GM04504 (cell line): ENCODE measurements around the gene DTYMK.

Source experiments
- DNase-seq: peaks from one replicate; pipeline ENCODE4 v3.0.0-alpha.2; 2012; ENCODE audit warnings: low read depth

The DTYMK gene

DNA sequence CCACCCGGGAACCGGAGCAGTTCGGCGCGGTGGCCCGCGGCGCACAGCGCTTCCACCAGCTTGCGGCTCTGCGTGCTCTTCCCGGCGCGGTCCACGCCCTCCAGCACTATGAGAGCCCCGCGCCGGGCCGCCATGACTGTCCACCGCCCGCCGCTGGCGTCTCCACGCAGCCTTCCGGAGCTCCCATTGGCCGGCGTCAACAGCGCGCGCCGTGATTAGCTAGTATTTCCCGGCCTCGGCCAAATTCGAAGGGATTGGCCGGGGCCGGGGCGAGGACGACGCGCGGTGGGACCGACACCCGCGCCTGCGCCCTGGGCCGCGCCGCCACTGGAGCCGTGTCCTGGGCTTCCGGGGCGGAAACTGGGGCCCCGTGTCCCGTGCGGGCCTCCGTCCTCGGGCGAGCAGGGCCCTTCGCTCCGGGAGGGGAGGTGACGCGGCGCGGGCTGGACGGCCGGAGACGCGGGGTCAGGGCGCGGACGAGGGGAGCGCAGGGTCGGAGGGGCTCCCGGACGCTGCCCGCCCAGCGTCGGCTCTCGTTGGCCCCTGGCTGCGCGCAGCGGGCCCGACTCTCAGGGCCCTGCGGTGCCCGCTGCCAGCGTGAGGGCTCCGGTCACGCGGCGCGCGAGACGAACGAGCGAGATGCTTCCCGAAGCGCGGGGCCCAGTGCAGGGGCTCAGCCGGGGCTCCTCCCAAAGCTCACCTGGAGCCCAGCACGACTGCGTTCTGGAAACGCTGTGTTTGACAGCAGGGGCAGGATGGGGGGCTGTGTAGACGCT lies at the start of gene DTYMK:
DTYMK (minus strand) TSS at position 166 of the 776 bp plus-strand sequence; CDS start at position 134, 32 bp downstream.
- peak; percentile 95 for DNase-seq

DNA sequence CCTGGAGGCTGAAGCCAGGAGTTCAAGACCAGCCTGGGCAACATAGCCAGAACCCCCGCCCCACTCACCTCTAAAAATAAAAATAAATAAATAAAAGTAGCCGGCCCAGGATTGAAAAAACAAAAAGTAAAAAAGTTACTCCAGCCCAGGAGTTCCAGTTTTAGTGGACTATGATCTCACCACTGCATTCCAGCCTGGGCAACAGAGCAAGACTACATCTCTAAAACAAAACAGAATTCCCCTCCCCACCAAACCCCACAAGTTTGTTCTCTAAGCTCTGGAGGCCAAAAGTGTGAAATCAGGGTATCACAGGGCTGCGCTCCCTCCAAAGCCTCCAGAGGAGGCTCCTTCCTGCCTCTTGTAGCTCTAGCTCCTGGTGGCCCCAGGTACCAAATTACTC lies 49.5 kb upstream of the DTYMK start:
- no peak for DNase-seq

DNA sequence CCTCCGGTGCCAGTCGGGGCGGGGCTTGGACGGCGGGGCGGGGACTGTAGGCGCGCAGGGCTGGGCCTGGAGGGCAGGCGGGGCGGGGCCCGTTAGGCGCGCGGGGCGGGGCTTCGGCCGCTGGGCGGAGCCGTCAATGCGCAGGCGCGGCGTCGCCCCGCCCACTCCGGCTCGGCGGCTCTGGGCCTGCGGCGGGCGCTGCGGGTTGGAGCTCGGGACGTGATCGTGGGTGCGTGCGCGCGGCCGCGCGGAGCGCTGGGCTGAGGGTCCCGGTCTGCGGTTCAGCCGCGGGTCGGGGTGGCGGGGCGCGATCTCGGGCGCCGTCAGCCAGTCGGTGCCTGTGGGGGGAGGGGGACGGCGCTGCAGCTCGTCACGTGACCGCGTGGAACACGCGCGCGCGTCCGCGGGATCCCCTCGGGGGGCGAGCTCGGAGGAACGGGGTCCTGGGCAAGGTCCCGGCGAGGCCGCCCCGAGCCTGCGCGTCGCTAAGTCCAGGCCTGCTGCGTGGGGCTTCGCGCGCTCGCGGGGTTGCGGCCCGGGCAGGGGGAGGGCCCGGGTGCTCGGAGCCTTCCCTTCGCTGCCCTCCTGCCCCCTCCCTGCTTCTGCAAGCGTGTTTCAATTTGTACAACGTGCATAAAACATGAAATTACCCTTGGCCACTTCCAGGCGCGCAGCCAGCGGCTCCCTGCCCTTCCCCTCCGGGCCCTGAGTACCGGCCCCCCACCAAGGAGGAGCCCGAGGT lies 48.0 kb upstream of the DTYMK start, which contains the start of gene D2HGDH:
D2HGDH (plus strand) TSS at position 164 of the 742 bp plus-strand sequence. CDS start 595 bp downstream, outside the sequence.
- peak; percentile 57 for DNase-seq

DNA sequence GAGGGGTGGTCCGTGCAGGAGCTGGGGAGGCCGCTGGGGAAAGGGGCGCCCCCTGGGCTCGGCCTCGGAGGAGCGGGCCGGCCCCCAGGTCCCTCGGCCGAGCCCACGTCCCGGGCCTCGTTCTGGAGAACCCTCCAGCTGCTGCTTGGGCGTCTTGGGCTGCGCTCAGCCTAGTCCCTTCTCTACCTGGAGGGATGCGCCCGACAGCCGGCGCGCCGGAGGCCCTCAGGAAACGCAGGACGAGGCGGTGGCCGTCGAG lies 47.5 kb upstream of the DTYMK start:
- DNase-seq = no peak

DNA sequence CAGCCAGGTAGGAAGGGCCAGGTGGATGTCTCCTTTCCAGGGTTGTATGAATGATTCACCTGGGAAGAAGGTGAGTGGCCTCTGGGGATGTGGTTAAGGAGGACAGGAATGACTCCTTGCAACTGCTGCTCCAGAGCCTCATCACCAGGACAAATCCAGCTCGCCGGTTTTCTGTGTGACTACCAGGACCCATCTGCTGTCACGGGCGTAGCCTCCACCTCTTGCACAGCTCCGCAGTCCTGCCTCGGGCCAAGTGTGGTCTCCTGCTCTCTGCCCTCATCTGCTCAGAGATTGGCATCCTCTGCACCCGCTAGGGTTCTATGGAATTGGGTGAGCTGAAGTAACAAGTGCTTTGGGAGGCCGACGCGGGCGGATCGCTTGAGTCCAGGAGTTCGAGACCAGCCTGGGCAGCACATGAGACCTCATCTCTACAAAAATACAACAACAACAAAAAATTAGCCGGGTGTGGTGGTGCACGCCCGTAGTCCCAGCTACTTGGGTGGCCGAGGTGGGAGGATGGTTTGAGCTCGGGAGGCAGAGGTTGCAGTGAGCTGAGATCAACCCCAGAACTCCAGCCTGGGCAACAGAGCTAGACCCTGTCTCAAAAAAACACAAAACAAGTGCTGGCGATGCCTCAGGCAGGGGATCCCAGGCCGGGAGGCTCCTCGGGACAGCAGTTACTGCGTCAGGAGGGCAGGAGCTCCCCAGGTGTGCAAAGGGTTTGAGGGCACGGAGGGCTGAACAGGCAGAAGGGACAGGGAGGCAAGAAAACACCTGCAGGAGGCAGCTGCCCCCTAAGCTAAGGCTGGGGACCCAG lies 47.0 kb upstream of the DTYMK start:
- DNase-seq = no peak

- DNase-seq = peak; percentile 4
Measured at GRCh38 chr2:241732513-241733186, 46.0 kb upstream of the DTYMK start.

DNA sequence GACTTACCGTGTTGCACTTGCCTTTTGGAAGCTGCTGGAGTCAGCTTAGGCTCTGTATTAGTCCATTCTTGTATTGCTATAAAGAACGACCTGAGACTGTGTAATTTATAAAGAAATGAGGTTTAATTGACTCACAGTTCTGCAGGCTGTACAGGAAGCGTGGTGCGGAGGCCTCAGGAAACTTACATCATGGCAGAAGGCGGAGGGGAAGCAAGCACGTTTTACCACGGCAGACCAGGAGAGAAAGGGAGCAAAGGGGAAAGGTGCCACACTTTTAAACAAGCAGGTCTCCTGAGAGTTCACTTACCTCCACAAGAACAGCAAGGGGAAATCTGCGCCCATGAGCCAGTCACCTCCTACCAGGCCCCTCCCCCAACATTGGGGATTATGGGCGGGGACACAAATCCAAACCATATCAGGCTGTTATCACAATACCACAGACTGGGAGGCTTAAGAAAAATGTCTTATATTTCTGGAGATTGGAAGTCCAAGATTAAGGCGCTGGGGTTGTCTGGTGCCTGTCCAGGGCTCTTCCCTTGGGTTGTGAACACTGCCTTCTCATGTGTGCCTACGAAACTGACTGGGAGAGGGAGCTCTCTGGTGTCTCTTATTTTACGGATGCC lies 44.2 kb upstream of the DTYMK start:
- no peak for DNase-seq

- DNase-seq = no peak
Measured at GRCh38 chr2:241729868-241730267, 43.3 kb upstream of the DTYMK start.

GRCh38 chr2:241728627-241729026 lies 42.0 kb upstream of the DTYMK start:
- no peak for DNase-seq

DNA sequence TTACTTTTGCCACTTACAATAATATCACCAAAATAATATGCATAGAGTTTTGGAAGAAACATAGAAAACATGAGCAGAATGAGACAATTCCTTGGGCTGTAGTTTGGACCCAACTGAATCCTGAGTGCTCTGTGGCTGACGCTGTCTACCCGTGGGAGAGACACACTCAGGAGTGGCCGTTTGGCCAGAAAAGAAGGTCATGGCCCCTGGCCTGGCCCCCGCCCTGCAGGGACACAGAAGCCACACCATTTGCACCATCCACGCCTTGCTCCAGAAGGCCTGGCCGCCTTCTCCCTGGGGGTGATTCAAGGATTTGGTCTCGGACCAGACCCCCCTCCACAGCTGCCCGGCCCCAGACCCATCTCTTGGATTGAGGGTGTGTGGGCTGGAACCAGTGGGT lies 41.4 kb upstream of the DTYMK start:
- DNase-seq = no peak

DNA sequence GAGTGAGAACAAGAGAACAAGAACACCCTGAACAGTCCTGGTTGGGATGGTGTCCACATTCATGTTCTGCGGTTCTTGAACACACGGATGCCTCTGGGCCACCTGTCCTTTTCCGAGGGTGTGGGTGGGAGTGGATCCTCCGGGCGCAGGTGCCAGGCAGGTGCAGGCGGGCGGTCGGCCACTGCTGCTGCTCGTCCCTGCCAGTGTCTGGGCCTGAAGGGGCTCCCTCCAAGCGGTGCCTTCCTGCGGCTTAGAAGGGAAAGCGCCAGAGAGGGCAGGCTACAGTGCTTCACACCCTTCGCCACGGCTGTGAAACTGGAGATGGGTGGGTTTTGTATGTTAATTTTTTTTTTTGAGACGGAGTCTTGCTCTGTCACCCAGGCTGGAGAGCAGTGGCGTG lies 39.8 kb upstream of the DTYMK start:
- no peak for DNase-seq

- DNase-seq = no peak
Measured at GRCh38 chr2:241724975-241725870, 38.6 kb upstream of the DTYMK start.

DNA sequence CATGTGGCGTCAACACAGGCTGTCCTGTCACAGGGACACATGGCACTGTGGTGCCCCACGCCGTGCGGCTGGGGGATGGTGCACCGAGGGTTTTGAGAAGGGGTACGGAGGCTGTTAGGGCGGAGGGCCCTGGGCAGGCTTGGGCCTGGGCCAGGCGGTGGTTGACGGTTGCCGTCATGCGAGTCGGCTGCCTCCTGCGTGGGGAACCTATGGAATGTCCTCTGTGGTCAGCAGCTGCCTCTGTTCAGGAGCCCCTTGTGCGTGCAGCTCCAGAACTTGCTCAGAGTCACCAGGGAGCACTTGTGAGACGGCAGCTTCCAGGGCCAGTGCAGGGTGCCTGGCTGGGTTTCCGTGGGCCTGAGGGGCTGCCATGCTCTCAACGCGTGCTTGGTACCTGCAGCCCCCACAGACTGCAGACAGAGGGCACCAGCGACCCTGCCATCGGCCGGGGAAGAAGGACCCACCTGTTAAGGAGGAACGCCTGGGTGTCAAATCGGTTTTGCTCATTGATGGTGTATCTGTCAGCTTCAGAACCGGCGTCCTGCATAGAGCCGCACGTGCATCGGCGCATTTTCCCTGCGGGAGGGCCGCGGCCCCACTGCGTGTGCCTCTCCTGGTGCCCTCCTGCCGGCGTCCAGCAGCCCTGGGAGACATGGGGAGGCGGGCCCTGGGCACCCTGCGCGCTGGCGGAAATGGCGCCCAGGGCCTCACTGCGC lies 37.8 kb upstream of the DTYMK start:
- DNase-seq = no peak

DNA sequence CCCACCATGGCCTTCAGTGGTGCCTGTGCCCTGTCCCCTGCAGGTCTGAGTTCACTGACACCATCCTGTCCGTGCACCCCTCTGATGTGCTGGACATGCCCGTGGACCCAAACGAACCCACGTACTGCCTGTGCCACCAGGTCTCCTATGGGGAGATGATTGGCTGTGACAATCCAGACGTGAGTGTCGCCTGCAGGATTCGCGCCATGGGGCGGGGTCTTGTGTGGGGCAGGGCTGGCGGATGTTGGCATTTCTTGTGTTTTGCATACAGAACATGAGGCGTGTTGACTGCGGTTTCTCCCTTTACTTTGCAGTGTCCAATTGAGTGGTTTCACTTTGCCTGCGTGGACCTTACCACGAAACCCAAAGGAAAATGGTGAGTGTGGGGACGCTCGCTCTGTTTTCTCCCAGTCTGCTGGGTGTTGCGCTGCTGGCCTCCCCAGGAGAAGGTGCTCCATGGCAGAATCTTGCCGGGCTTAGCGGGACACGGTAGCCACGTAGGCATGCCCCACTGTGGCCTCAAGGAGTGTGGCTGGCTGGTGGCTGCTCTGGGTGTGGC lies 36.4 kb upstream of the DTYMK start:
- no peak for DNase-seq

- DNase-seq = no peak
Measured at GRCh38 chr2:241721852-241722251, 35.2 kb upstream of the DTYMK start.

- no peak for DNase-seq
Measured at GRCh38 chr2:241720560-241720959, 33.9 kb upstream of the DTYMK start.

GRCh38 chr2:241720099-241720498 lies 33.5 kb upstream of the DTYMK start:
- DNase-seq = no peak

GRCh38 chr2:241719093-241719492 lies 32.5 kb upstream of the DTYMK start:
- no peak for DNase-seq

DNA sequence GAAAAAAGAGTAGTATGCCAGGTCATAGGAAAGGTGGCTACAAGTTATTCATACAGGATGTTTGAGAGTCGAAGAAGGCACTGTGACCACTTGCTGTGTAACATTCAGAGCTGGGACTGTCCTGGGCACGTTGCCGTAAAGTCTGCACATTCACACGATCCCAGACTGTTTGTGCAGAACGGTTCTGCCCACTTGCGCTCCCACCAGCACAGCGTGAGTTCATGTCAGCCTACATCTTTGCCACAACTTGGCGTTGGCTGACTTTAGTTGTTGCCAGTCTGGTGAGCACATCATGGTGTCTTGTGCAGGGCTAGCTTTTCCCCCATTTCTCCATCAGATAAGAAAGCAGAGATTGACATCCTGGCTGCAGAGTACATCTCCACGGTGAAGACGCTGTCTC lies 22.3 kb upstream of the DTYMK start:
- no peak for DNase-seq

DNA sequence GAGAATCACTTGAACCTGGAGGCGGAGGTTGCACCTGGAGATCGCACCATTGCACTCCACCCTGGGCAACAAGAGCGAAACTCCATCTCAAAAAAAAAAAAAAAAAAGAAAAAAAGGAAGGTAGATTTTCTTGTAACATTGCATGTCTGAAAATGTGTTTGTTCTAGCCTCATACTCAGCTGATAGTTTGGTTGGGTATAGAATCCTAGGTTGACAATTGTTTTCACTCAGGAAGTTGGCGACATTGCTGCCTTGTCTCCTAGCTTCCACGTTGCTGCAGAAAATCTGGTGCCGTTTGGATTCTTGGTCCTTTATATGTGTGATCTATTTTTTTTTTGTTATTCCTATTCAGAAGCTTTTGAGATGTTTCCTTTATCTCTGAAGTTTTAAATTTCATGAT lies 19.9 kb upstream of the DTYMK start:
- no peak for DNase-seq
